MM.1S (cell line): ENCODE results near the gene PLA2G2D.

Experiments used
- DNase-seq: peaks from one replicate; pipeline ENCODE4 v3.0.0-alpha.2; 2015
- H2AFZ ChIP-seq: fragments of 300-600 bp; sonication (generic); 2 replicates; pipeline ENCODE4 v1.6.0; 2016; ENCODE audit warnings: antibody characterized with exemption, low read length
- H3F3A ChIP-seq: fragments of 300-600 bp; sonication (generic); 2 replicates; pipeline ENCODE4 v1.6.1; 2016; ENCODE audit warnings: mild to moderate bottlenecking, antibody characterized with exemption, low read length, moderate library complexity, mixed read lengths; ENCODE audit not compliant: insufficient read depth
- H3K27ac ChIP-seq: fragments of 300-600 bp; sonication (generic); 2 replicates; pipeline ENCODE4 v1.5.1; 2016; ENCODE audit warnings: mild to moderate bottlenecking, low read length
- H3K27me3 ChIP-seq: fragments of 300-600 bp; sonication (generic); replicated peaks from 2 replicates; pipeline ENCODE4 v1.6.0; 2016; ENCODE audit warnings: low read length; ENCODE audit not compliant: insufficient read depth
- H3K36me3 ChIP-seq: fragments of 300-600 bp; sonication (generic); replicated peaks from 2 replicates; pipeline ENCODE4 v1.6.1; 2016; ENCODE audit warnings: mild to moderate bottlenecking, low read length, mixed read lengths; ENCODE audit not compliant: insufficient read depth
- H3K4me1 ChIP-seq: fragments of 300-600 bp; sonication (generic); 2 replicates; pipeline ENCODE4 v1.6.1; 2016; ENCODE audit warnings: low read length, mixed read lengths
- H3K4me2 ChIP-seq: fragments of 300-600 bp; sonication (generic); 2 replicates; pipeline ENCODE4 v1.6.0; 2016; ENCODE audit warnings: low read depth, low read length
- H3K4me3 ChIP-seq: fragments of 300-600 bp; sonication (generic); 2 replicates; pipeline ENCODE4 v1.5.1; 2016; ENCODE audit warnings: low read length, mixed read lengths
- H3K79me2 ChIP-seq: fragments of 300-600 bp; sonication (generic); 2 replicates; pipeline ENCODE4 v1.6.1; 2016; ENCODE audit warnings: mixed run types, low read length, mixed read lengths
- H3K9ac ChIP-seq: fragments of 300-600 bp; sonication (generic); 2 replicates; pipeline ENCODE4 v1.6.1; 2016; ENCODE audit warnings: low read length, mixed read lengths
- H3K9me2 ChIP-seq: fragments of 300-600 bp; sonication (generic); replicated peaks from 2 replicates; pipeline ENCODE4 v1.6.1; 2016; ENCODE audit warnings: mild to moderate bottlenecking, low read length, mixed read lengths; ENCODE audit not compliant: insufficient read depth
- H3K9me3 ChIP-seq: fragments of 300-600 bp; sonication (generic); replicated peaks from 2 replicates; pipeline ENCODE4 v1.6.1; 2016; ENCODE audit warnings: mild to moderate bottlenecking, low read length, mixed read lengths; ENCODE audit not compliant: insufficient read depth
- H4K20me1 ChIP-seq: fragments of 300-600 bp; sonication (generic); 2 replicates; pipeline ENCODE4 v1.6.1; 2016; ENCODE audit warnings: mild to moderate bottlenecking, low read length, moderate library complexity, mixed read lengths; ENCODE audit not compliant: insufficient read depth
- CTCF ChIP-seq: fragments of 300-600 bp; sonication (generic); IDR thresholded peaks from 2 replicates; pipeline ENCODE4 v1.5.1; 2016; ENCODE audit warnings: antibody characterized with exemption, low read length, mixed read lengths
- EZH2 ChIP-seq: fragments of 300-600 bp; sonication (generic); optimal IDR thresholded peaks from 2 replicates; pipeline ENCODE3; 2017; ENCODE audit warnings: low read depth, mild to moderate bottlenecking, antibody characterized with exemption, low read length, mixed read lengths
- EZH2phosphoT487 ChIP-seq: fragments of 300-600 bp; sonication (generic); IDR thresholded peaks from 2 replicates; pipeline ENCODE4 v1.6.1; 2018; ENCODE audit warnings: antibody characterized with exemption, low read length

Gene PLA2G2D

GRCh38 chr1:20072771-20073170 lies 46.6 kb downstream of the PLA2G2D start:
- Histone ChIP-seq H4K20me1 (no peaks in the 10 kb centered on the region), H3K9me3 (no peaks in the 10 kb centered on the region), H3K4me2 (no peak overlapping the region), H3K27ac (no peak overlapping the region), H3K79me2 (no peaks in the 10 kb centered on the region), H3K4me1 (peaks cover 3% of the 10 kb centered on the region), H2AFZ (no peak overlapping the region), H3K4me3 (no peak overlapping the region), H3F3A (no peaks in the 10 kb centered on the region), H3K27me3 (peaks cover 39% of the 10 kb centered on the region), H3K9me2 (no peaks in the 10 kb centered on the region), H3K36me3 (no peaks in the 10 kb centered on the region), H3K9ac (no peak overlapping the region)
- TF ChIP-seq EZH2 (no peak), EZH2phosphoT487 (no peak), CTCF (no peak)
- no peak for DNase-seq

DNA sequence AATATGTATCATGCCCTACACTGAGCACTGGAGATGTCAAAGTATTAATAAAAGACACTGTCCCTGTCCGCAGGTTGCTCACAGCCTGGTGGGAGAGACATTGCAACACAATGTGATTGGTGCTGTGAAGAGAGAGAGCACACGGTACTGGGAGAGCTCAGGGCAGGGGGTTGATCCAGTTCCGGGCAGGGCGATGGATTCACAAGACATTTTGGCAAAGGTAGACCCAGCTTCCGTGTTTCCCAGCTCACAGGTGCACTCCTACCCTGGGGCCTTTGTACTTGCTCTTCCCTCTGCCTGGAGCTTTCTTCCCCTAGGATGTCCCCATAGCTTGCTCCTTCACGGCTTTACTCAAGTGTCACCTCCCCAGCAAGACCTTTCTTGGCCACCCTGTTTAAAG lies 47.9 kb downstream of the PLA2G2D start:
- Histone ChIP-seq H3K27ac (no peak overlapping the region), H2AFZ (no peak overlapping the region), H3K9me3 (no peaks in the 10 kb centered on the region), H3K36me3 (no peaks in the 10 kb centered on the region), H3F3A (no peaks in the 10 kb centered on the region), H3K9me2 (no peaks in the 10 kb centered on the region), H3K4me2 (no peak overlapping the region), H3K9ac (no peak overlapping the region), H3K4me3 (no peak overlapping the region), H3K27me3 (peaks cover 30% of the 10 kb centered on the region), H4K20me1 (no peaks in the 10 kb centered on the region), H3K4me1 (no peaks in the 10 kb centered on the region), H3K79me2 (no peaks in the 10 kb centered on the region)
- TF ChIP-seq CTCF = no peak
- TF ChIP-seq EZH2phosphoT487 = no peak
- TF ChIP-seq EZH2 = no peak
- DNase-seq = no peak

DNA sequence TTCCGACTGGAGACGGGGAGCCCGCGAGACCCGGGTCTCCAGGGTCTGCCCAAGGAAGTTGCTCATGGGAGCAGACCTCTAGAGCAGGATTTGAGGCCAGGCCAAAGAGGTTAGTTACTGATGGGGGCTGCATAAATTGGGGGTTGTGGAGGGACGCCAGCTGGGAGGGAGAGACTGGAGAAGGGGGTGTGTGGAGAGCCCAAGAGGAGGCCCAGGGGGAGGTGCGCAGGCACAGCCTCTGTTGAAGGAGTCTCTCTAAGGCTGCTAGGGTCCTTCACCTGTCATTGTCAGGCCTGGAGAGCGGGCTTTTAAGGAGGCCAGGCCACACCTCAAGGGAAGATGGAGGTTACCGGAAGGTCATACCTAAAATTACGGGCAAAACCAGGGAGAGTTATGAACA lies 49.0 kb downstream of the PLA2G2D start:
- no peaks in the 10 kb centered on the region for H4K20me1 ChIP-seq
- no peak overlapping the region for H3K4me2 ChIP-seq
- H3K79me2 ChIP-seq = no peaks in the 10 kb centered on the region
- TF ChIP-seq EZH2phosphoT487 (no peak), CTCF (no peak), EZH2 (no peak)
- no peak overlapping the region for H3K4me3 ChIP-seq
- H3K27ac ChIP-seq = no peak overlapping the region
- no peaks in the 10 kb centered on the region for H3K4me1 ChIP-seq
- no peak overlapping the region for H3K9ac ChIP-seq
- H3K9me2 ChIP-seq = no peaks in the 10 kb centered on the region
- H3K9me3 ChIP-seq = no peaks in the 10 kb centered on the region
- peaks cover 30% of the 10 kb centered on the region for H3K27me3 ChIP-seq
- no peaks in the 10 kb centered on the region for H3F3A ChIP-seq
- no peaks in the 10 kb centered on the region for H3K36me3 ChIP-seq
- H2AFZ ChIP-seq = no peak overlapping the region
- DNase-seq = no peak
